SU-DHL-6 (cell line): ENCODE results near the gene PRKN.
"Not testable (repeated sequence)": the region's sequence is repeated elsewhere in the genome, so short reads cannot be mapped to it uniquely, and the experiment has no call there.

Experiments used
- CTCF ChIP-seq: fragments of 200-600 bp; sonication (generic); IDR thresholded peaks from one replicate; pipeline ENCODE4 v1.5.1; 2017; ENCODE audit warnings: antibody characterized with exemption, mild to moderate bottlenecking, low read length, moderate library complexity; ENCODE audit not compliant: insufficient read depth, poor library complexity, severe bottlenecking
- EZH2phosphoT487 ChIP-seq: fragments of 200-600 bp; sonication (generic), shearing (Covaris generic); conservative IDR thresholded peaks from 2 replicates; pipeline ENCODE4 v1.6.1; 2018; ENCODE audit warnings: mild to moderate bottlenecking, antibody characterized with exemption, low read length, moderate library complexity, mixed read lengths

DNA sequence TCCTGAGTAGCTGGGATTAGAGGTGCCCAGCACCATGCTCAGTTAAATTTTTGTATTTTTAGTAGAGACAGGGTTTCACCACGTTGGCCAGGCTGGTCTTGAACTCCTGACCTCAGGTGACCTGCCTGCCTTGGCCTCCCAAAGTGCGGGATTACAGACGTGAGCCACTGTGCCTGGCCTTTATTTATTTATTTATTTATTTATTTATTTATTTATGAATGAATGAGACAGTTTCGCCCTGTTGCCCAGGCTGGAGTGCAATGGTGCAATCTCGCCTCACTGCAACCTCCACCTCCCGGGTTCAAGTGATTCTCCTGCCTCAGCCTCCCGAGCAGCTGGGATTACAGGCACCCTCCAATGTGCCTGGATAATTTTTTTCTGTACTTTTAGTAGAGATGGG lies 48.7 kb downstream of the PRKN start:
- not testable (repeated sequence) for TF ChIP-seq CTCF, EZH2phosphoT487
